ENCODE data around the gene AGAP2. TPM values are rescaled to one million over a fixed set of nuclear protein-coding genes. Genes with fewer than 3 reads are reported as not detected.

The AGAP2 gene
- total RNA-seq, 1 donor from 2014 or later: 0.14 TPM

GRCh38 chr12:57767876-57768275 lies 29.3 kb upstream of the AGAP2 start:
- no peak overlapping the region for H3K4me3 ChIP-seq (ENCODE audit: insufficient read depth, low read depth, low read length)

GRCh38 chr12:57767305-57767698 lies 28.8 kb upstream of the AGAP2 start:
- H3K36me3 ChIP-seq (ENCODE audit: insufficient read depth, low read length): no peaks in the 10 kb centered on the region
- H3K27me3 Mint-ChIP-seq (ENCODE audit: low read depth, unreplicated experiment): peaks cover 50% of the 10 kb centered on the region
- no peak overlapping the region for H3K9ac ChIP-seq (ENCODE audit: low read length)
- H3K4me1 Mint-ChIP-seq (ENCODE audit: low read depth, unreplicated experiment): peaks cover 5% of the 10 kb centered on the region
- H3K4me1 ChIP-seq (ENCODE audit: insufficient read depth, low read length): peaks cover 36% of the 10 kb centered on the region
- no peaks in the 10 kb centered on the region for H3K9me3 ChIP-seq (ENCODE audit: insufficient read depth, low read depth, low read length)
- no peak overlapping the region for H3K4me3 ChIP-seq (ENCODE audit: insufficient read depth, low read depth, low read length)
- H3K9me3 Mint-ChIP-seq (ENCODE audit: unreplicated experiment): no peaks in the 10 kb centered on the region
- H3K36me3 Mint-ChIP-seq (ENCODE audit: low read depth, unreplicated experiment): peaks cover 14% of the 10 kb centered on the region
- no peak overlapping the region for H3K4me3 Mint-ChIP-seq (ENCODE audit: unreplicated experiment)
- no peak overlapping the region for H3K27ac Mint-ChIP-seq (ENCODE audit: unreplicated experiment)
- TF ChIP-seq CTCF (IDR thresholded peaks at IDR 0.05; ENCODE audit: insufficient read depth, low read depth, low read length): no peak
- TF ChIP-seq EZH2 (IDR thresholded peaks at IDR 0.05; ENCODE audit: insufficient read depth, low read length): no peak
- FAIRE-seq (no peak), DNase-seq (ENCODE audit: low read depth) (no peak)
- H4K20me1 ChIP-seq (ENCODE audit: insufficient read depth, low read length): no peaks in the 10 kb centered on the region
- peak overlapping the region; percentile 80 for H3K4me2 ChIP-seq (ENCODE audit: low read length)
- H3K27ac ChIP-seq (ENCODE audit: low read depth, low read length): no peak overlapping the region
- H2AFZ ChIP-seq (ENCODE audit: low read depth, low read length): no peak overlapping the region
- peaks cover 10% of the 10 kb centered on the region for H3K79me2 ChIP-seq (ENCODE audit: insufficient read depth, low read length)
- H3K27me3 ChIP-seq (ENCODE audit: insufficient read depth, low read length): peaks cover 36% of the 10 kb centered on the region

More at GRCh38 chr12:57767876-57768275, 29.3 kb upstream of the AGAP2 start:
- Histone ChIP-seq H3K9me3 (ENCODE audit: insufficient read depth, low read depth, low read length) (no peaks in the 10 kb centered on the region), H3K27me3 (ENCODE audit: insufficient read depth, low read length) (peaks cover 36% of the 10 kb centered on the region), H3K4me2 (ENCODE audit: low read length) (no peak overlapping the region), H3K27ac (ENCODE audit: low read depth, low read length) (no peak overlapping the region), H3K36me3 (ENCODE audit: insufficient read depth, low read length) (no peaks in the 10 kb centered on the region), H3K9ac (ENCODE audit: low read length) (no peak overlapping the region), H3K79me2 (ENCODE audit: insufficient read depth, low read length) (peaks cover 10% of the 10 kb centered on the region), H4K20me1 (ENCODE audit: insufficient read depth, low read length) (no peaks in the 10 kb centered on the region), H2AFZ (ENCODE audit: low read depth, low read length) (no peak overlapping the region), H3K4me1 (ENCODE audit: insufficient read depth, low read length) (peaks cover 36% of the 10 kb centered on the region)
- Mint-ChIP-seq H3K4me1 (ENCODE audit: low read depth, unreplicated experiment) (peaks cover 7% of the 10 kb centered on the region), H3K36me3 (ENCODE audit: low read depth, unreplicated experiment) (peaks cover 14% of the 10 kb centered on the region), H3K4me3 (ENCODE audit: unreplicated experiment) (no peak overlapping the region), H3K9me3 (ENCODE audit: unreplicated experiment) (no peaks in the 10 kb centered on the region), H3K27ac (ENCODE audit: unreplicated experiment) (no peak overlapping the region), H3K27me3 (ENCODE audit: low read depth, unreplicated experiment) (peaks cover 45% of the 10 kb centered on the region)
- no peak for TF ChIP-seq CTCF (IDR thresholded peaks at IDR 0.05; ENCODE audit: insufficient read depth, low read depth, low read length)
- no peak for TF ChIP-seq EZH2 (IDR thresholded peaks at IDR 0.05; ENCODE audit: insufficient read depth, low read length)
- DNase-seq (ENCODE audit: low read depth): no peak
- no peak for FAIRE-seq

GRCh38 chr12:57766464-57767304 lies 28.1 kb upstream of the AGAP2 start, which contains the start of gene CYP27B1:
Gene CYP27B1 (minus strand): TSS chr12:57767078. CDS start chr12:57767041, 37 bp downstream.
- Mint-ChIP-seq H3K36me3 (ENCODE audit: low read depth, unreplicated experiment) (peaks cover 14% of the 10 kb centered on the region), H3K4me1 (ENCODE audit: low read depth, unreplicated experiment) (peaks cover 5% of the 10 kb centered on the region), H3K4me3 (ENCODE audit: unreplicated experiment) (peak within 1 kb of the TSS; percentile 47), H3K9me3 (ENCODE audit: unreplicated experiment) (no peaks in the 10 kb centered on the region), H3K27ac (ENCODE audit: unreplicated experiment) (peak within 1 kb of the TSS; percentile 59), H3K27me3 (ENCODE audit: low read depth, unreplicated experiment) (peaks cover 50% of the 10 kb centered on the region)
- Histone ChIP-seq H2AFZ (ENCODE audit: low read depth, low read length) (no peak within 1 kb of the TSS), H3K79me2 (ENCODE audit: insufficient read depth, low read length) (peaks cover 10% of the 10 kb centered on the region), H3K4me2 (ENCODE audit: low read length) (peak within 1 kb of the TSS; percentile 80), H3K4me1 (ENCODE audit: insufficient read depth, low read length) (peaks cover 36% of the 10 kb centered on the region), H3K9me3 (ENCODE audit: insufficient read depth, low read depth, low read length) (no peaks in the 10 kb centered on the region), H3K27ac (ENCODE audit: low read depth, low read length) (no peak within 1 kb of the TSS), H3K4me3 (ENCODE audit: insufficient read depth, low read depth, low read length) (peak within 1 kb of the TSS; percentile 36), H3K36me3 (ENCODE audit: insufficient read depth, low read length) (no peaks in the 10 kb centered on the region), H3K27me3 (ENCODE audit: insufficient read depth, low read length) (peaks cover 36% of the 10 kb centered on the region), H3K9ac (ENCODE audit: low read length) (no peak within 1 kb of the TSS), H4K20me1 (ENCODE audit: insufficient read depth, low read length) (no peaks in the 10 kb centered on the region)
- FAIRE-seq (no peak), DNase-seq (ENCODE audit: low read depth) (no peak)
- TF ChIP-seq CTCF (IDR thresholded peaks at IDR 0.05; ENCODE audit: insufficient read depth, low read depth, low read length) (no peak), EZH2 (IDR thresholded peaks at IDR 0.05; ENCODE audit: insufficient read depth, low read length) (no peak)
